ENCODE measurements around the gene LIPJ. TPM values are rescaled to one million over a fixed set of nuclear protein-coding genes. Genes with fewer than 3 reads are reported as not detected.
A peak's percentile ranks its signal among the peaks of the same experiment; 100 is the strongest.

Gene LIPJ, protein sequence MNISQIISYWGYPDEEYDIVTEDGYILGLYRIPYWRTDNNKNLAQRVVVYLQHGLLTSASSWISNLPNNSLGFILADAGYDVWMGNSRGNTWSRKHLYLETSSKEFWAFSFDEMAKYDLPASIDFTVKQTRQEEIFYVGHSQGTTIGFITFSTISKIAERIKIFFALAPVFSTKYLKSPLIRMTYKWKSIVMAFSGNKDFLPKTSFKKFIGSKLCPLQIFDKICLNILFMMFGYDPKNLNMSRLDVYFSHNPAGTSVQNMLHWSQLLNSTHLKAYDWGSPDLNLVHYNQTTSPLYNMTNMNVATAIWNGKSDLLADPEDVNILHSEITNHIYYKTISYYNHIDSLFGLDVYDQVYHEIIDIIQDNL
- total RNA-seq: not detected in 2 replicates

DNA sequence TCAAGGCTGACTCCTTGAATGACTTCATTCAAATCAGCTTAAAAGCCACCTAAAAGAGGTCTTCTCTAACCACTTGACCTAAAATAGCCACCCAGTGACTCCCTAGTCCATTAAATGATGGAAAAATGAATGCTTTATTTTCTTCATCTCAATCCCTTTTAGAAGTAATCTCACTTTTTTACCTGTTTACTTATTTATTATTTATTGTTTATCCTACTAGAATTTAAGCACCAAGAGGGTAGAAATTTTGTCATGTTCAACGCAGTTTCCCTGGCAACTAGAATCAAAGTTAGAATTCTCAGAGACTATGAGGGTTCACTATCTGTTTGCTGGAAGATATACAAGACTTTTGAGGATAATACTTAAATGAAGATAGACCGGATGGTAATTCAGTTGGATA lies at the start of gene LIPJ:
Gene LIPJ (plus strand): TSS at position 301 of the 400 bp plus-strand sequence. CDS start 3,926 bp downstream, outside the sequence.
- no peak for DNase-seq (ENCODE audit: low read depth in 2 of 2)

DNA sequence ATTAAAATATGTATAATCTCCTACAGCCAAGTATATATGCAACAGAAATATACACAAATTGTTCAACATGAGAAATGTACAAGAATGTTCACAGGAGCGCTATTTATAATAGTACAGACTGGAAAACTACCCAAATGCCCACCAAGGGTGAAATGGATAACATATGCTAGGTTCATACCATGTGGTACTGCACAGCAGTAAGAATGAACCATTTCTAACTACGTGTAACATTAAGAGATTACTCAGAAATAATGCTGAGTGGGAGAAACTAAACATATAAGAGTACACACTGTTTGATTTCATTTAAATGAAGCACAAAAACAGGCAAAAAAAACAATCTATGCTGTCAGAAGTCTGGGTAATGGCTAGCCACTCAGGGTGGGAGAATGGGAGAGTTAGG lies 49.2 kb upstream of the LIPJ start:
- DNase-seq (ENCODE audit: low read depth in 2 of 2): no peak

DNA sequence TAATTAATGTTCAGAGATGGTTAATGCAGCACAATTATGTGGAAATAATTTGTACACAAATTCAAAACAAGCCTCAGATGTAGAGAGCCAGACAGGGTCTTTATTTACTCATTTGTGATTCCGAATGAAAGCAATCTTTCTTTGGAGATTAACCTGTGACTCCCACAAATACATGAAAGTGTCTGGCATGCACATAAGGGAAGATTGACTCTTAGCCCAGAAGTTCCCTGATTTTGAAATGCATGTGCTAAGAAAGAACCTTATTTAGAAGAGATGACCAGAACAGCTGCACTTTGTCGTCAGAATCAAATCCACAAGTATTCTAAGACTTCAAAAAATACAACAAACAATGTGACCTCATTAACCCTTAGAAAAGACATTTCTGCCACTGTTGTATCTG lies 48.5 kb upstream of the LIPJ start:
- no peak for DNase-seq (ENCODE audit: low read depth in 2 of 2)

DNA sequence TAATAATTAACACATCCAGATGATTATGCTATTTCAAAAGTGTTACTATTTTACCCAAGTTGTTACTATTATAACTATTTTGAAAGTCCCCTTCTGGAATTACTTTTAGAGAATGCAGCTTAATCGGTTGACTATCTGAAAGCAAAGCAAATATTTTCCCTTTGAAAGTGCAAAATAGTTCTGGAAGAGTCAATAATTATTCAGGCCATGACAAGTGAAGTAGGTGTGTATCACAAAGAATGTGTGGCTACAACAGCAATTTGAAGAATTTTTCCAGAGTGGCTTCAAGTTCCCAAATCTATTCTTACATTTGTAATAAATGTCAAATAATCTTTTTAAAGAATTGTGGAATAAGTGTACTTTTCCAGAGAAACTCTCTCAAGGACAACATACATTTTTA lies 46.2 kb upstream of the LIPJ start:
- DNase-seq (ENCODE audit: low read depth in 2 of 2): no peak

DNA sequence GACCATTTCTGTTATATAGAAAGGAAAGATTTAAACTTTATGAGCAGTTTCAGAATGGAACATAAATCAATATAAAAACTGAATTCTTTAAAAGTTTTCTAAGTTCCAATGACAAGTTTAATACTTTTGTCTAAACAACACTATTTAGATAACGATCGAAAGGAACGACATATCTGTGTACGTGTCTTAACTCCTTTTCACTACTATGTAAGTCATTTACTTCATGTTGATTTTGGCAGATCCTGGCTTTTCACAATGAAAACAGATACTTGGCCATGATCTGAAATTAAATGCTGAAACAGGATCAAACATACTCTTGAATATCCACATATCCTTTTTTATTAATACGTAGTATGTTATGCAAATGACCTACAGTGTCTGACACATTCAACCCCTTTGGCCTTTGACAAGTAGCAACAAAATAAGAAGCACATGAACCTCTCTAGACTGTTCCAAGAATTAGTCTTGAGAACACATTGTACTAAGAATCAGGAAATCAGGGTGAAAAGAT lies 45.4 kb upstream of the LIPJ start:
- peak in 1 of 2 donors; percentile 69 for DNase-seq (ENCODE audit: low read depth in 2 of 2)

DNA sequence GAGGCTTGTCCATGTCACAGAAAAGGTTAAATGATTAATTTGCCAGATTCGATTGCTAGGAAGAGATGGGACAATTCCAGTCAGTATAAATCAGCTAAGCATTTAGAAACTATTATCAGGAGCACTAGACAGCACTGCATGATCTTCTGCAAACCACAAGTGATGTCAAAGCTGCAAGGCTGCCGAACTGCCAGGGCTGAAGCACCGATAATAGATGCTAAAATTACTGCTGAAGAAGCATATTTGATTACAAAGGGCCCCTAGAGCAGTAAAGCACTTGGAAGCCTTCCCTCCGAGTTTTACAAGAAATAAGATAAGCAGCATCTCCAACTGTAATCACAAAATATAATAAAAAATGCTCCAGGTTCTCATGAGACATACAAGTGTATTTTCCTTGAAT lies 44.0 kb upstream of the LIPJ start:
- no peak for DNase-seq (ENCODE audit: low read depth in 2 of 2)

DNA sequence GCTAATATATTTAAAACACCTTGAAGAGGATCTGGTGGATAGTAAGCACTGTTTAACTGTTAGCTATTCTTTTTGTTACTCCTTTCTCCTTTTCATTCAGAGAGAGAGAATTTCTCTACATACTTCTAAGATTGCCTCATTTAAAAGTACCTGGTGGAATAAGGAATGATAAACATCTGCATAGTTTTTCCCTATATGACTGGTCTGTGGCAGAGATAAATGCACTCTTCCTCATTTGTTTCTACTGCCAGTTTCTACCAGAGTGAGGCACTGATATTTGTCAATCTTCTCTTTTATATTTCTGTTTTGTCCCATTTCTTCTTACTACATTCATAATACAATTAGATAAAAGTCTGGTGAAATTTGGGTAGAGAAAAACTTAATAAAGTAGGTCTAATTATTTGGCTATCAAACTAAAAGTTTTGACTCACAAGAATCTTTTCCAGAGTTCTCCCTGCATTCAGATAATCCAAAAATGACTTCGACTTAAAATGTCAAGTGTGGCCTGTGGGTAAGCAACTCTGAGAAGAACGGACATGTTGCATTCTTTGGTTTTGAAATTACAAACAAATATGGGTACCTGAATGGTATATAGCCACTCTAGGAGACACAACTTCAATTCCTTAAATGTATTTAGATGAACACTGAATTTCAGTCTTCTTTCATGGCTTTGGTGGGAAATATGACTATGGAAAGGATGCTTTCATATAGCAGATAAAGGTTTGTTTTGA lies 42.3 kb upstream of the LIPJ start:
- DNase-seq (ENCODE audit: low read depth in 2 of 2): no peak

DNA sequence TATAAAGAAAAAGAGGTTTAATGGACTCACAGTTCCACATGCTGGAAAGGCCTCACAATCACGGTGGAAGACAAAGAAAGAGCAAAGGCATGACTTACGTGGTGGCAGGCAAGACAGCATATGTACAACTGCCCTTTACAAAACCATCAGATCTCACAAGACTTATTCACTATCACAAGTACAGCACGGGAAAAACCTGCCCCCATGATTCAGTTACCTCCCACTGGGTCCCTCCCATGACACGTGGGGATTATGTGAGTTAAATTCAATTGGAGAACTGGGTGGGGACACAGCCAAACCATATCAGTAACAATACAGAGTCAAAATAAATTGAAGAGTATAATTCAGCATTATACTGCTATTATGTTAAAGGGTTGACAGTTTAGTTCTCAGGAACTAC lies 41.2 kb upstream of the LIPJ start:
- no peak for DNase-seq (ENCODE audit: low read depth in 2 of 2)

DNA sequence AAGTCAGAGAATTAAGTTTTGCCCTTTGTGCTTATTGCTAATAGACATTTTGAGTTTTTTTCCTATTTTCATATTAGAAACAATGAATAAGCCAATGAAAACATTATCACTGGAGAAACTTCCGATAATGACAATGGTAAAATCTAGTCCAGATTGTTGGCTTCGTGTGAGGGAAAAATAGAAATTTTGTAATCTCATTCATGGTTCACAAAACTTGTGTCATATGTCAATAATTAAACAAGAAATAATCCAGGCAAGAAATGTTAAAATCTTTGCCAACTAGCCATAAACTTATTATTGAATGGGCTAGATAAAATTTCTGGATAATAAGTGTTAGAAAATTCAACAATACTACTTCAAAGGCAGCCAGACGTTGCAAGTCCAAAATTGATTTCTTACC lies 40.1 kb upstream of the LIPJ start:
- peak; percentile 2 to 4 for DNase-seq (ENCODE audit: low read depth in 2 of 2)

DNA sequence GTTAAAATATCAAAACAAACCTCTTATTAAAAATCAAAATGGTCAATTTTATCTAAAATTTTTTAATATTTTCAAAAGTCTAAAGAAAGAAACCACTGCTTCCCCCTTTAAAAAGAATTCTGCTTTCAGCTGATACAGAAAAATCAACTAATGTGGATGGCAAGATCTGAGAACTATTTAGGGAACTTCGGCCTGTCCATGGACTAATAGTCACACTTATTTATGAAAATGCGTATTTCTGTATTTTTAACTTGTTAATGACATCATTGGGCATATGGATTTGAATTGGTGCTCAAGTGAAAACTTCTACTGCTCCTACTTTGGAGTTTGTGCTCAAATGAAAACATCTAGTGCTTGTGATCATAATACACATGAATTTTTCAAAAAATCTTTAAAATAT lies 35.3 kb upstream of the LIPJ start:
- no peak for DNase-seq (ENCODE audit: low read depth in 2 of 2)

DNA sequence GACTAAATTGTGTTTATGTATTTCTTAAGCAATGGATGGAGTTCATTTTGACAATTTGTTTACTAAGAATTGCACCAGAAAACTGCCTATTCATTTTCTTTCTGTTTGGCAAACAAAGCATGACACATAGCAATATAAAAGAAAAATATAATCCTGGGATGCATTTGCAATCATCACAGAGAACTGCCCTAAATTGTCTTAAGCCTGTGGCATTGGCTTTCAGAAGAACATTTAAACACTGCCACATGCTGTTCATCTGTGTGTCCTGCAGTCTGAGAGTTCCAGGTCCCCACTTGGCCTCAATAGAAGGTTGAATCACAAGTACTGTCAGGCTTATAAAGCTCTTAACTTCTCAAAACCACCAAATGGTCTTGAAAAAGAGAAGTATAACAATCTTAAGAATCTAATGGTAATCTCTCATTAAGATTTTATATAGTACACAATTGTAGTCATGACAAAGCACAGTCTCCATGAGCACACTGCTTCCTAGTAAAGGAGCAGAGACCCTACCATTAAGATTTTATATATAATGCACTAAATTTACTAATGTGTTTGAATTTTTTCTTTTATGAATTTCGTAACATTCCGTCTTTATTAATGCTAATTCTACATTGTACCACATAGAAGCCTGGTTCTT lies 33.3 kb upstream of the LIPJ start:
- DNase-seq (ENCODE audit: low read depth in 2 of 2): peak; percentile 29 to 63

DNA sequence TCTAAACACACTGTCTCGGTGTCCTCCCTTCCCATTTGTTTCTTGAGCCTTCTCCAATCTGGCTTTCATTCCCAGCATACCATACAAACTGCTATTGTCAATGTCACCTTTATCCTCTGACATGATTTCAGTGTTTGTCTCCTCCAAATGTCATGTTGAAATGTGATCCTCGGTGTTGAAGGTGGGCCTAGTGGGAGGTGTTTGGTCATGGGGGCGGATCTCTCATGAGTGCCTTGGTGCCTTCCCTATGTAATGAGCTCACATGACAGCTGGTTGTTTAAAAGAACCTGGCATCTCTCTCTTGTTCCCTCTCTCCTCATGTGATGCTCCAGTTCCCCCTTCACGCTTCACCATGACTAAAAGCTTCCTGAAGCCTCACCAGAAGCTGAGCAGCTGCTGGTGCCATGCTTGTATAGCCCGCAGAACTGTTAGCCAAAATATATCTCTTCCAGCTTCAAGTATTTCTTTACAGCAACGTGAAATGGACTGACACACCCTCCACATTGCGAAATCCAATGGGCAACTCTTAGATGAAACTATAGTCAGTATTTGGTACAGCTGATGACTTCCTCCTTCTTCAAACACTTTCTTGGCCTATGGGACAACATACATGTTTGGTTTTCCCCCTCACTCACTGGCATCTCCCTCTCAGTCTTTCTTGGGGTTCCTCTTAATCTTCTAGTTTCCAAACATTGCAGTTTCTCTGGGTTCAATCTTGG lies 31.2 kb upstream of the LIPJ start:
- no peak for DNase-seq (ENCODE audit: low read depth in 2 of 2)

DNA sequence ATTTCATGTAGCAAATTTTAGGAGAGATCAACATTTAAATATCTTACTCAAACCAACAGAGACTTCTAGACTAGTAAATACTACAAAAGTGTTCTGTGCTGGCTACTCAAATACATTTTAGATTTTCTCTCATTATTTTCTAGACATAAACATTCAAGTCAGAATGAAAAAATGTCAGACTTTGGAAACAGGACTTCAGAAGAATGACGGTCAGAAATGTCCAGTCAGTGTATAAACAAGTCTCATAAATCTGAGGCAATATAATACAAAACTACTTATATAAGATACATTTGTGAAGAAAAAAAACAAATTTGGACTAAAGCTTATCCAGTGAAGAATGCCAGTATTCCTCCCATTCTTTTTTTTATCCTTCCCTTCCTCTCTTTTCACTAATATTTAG lies 29.3 kb upstream of the LIPJ start:
- no peak for DNase-seq (ENCODE audit: low read depth in 2 of 2)

DNA sequence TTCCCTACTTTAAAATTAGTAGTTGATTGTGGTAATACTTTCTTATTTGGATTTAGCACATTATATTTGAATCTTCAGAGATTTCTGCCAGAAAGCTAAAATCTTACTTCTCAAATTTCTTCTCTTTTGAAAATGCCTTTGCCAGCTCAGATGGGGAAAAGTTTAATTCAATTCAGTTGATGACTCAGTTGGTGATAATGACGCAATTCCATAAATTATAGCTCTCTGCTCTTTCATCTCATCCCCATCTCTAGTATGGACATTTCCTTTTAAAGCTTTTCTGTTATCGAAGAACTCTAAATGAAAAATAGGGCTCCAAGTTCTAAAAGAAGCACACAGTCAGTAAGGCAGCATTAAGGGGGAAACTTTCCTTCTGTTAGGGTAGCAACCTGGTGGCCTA lies 28.9 kb upstream of the LIPJ start:
- DNase-seq (ENCODE audit: low read depth in 2 of 2): no peak

DNA sequence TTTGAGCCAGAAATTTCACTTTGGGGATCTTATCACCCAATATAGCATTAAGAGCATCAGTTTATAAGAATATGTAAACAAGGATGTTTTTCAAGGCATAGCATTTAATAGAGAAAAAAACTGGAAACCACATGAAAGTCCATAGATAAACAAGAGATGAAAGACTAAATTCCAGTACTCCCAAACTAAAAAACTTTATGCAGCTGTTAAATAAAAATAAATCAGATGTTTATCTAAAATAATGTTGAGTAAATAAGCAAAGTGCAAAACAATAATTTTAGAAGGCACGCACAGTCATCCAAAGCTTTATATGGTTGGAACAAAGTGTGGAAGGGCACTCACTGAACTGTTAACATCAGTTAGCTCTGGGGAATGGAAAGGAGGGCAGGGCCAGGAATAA lies 24.4 kb upstream of the LIPJ start:
- DNase-seq (ENCODE audit: low read depth in 2 of 2): no peak

DNA sequence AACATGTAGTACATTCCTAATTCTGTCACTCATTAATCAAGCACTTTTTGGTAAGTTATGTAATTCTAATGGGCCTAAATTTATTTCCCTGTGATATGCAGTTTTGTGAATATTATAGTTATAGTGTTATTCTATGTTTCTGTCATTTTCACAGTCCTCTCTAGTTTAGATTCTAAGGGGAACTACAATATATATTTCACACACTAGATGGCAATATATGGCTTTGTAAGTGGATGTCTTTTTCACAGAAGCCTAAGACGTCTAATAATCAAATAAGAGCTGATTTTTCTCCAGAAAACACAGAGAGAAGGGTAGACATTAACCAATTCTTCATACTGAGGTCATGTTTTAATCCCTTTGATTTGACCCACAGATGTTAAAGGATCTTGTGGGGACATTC lies 21.5 kb upstream of the LIPJ start:
- peak in 1 of 2 donors; percentile 32 for DNase-seq (ENCODE audit: low read depth in 2 of 2)

DNA sequence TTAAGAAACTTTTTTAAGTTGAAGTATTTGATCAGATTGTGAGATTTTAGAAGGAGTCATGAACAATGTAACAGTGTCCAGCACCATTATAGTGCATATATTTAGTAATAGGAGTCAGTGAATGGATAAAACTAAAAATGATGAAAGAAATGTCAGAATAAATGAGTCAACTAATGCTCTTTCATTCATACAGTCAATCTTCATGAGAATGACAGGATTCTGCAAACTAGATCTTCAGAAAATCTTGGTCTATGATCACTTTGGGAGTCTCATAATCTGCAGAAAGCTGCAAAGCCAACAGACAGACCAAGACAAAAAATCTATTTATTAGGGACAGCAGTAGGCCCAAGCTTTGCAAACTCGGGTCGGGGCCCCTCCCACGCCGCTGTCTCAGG lies 4.2 kb upstream of the LIPJ start:
- DNase-seq (ENCODE audit: low read depth in 2 of 2): no peak

DNA sequence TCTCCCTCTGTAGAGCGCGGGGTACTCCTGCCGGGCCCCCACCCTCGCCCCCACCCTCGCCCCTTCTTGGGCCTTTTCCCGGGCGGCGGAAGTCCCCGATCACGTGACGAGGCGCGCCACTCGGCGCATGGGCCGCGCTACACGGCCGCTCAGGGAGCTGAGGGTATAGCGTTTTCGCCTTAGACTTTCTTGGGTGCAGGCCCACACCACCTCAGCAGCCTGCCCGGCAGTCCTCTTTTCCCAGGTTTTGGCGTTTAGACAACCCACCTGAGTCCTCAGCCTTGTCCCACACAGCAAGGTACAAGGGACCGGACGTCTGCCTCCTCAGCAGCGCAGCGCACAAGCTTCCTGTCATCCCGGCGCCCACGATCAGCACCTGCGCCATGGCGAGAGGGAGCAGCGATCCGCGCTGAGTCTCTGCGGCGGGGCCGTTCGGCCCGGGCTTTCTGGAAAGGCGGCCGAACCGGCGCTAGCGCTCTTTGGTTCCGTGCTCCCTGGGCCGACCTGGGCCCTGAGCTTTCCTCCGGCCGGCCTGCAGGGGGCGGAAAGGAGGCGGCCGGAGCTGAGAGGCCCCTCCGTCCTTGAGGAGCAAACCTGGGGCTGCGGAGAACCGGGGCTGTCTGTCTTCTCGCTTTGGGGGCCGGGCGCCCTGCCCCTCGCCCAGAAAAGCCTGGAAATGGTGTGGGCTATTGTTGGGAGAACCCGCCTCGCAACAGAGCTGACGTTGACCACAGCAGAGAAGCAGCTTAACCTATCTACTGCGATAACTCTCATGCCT lies 3.6 kb upstream of the LIPJ start, which contains the start of gene RNLS:
Gene RNLS (minus strand): TSS at position 513 of the 778 bp plus-strand sequence.
- DNase-seq (ENCODE audit: low read depth in 2 of 2): peak in 1 of 2 donors; percentile 33

DNA sequence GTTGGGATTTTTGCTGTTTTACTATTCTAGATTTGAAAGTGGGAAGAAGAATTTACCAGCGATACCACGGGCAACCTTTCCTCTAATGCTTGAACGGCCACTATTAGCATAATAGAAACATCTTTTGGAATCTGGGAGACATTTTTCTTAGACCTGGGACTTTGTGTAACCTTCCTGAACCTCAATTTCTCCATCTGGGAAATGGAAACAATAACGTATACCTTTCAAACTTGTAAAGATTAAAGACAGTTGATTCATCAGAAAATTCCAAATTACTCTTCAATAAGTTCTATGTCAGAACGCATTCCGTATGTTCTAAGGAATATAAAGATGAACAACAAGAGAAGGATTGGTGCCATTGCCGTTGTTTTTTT lies 3.0 kb upstream of the LIPJ start:
- DNase-seq (ENCODE audit: low read depth in 2 of 2): no peak

DNA sequence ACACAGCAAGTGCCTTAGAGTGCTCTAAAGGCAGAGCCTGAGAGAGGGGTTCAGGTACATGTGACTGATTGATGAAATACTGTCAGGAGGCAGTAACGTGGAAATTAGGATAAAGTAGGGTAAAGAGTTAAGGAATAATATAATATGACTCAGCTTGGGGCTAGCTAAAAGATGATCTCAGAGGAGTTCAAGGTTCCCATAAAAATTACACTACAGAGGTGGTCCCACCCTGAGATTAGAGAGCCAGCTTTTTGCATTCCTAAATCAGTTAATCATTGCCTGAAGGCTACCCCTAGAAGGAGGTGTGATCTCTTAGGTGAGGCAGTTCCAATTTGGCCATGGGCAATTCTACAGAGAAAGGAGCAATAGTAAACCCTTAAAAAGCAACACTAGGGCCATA lies 5.8 kb downstream of the LIPJ start:
- no peak for DNase-seq (ENCODE audit: low read depth in 2 of 2)

DNA sequence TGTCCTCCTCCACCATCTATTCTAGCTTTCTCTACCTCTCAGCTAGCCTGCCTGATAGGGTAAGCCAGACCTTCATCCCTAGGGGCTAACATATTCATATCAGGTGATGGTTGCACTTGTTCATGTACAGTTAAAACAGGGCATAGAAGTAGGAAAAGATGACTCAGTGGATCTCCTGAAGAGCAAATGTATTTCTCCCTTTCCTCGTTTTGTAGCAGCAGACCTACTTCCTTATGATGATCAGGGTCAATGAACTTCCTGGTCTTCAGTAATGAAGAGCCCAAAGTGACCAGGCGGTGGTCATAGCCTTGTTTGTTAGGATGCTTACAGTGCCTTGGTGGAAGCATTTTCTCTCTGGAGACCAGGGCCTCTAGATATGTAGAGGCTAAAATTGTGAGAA lies 6.3 kb downstream of the LIPJ start:
- DNase-seq (ENCODE audit: low read depth in 2 of 2): no peak
